ENCODE measurements around the gene PRICKLE2.

The PRICKLE2 gene

DNA sequence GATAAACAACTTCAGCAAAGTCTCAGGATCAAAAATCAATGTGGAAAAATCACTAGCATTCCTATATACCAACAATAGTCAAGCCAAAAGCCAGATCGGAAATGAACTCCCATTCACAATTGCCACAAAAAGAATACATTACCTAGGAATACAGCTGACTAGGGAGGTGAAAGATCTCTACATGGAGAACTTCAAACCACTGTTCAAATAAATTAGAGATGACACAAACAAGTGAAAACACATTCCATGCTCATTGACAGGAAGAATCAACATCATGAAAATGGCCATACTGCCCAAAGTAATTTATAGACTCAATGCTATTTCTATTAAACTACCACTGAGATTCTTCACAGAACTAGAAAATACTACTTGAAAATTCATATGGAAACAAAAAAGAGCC is 107.8 kb downstream of the PRICKLE2 start:
- TF ChIP-seq, protein P1, sequence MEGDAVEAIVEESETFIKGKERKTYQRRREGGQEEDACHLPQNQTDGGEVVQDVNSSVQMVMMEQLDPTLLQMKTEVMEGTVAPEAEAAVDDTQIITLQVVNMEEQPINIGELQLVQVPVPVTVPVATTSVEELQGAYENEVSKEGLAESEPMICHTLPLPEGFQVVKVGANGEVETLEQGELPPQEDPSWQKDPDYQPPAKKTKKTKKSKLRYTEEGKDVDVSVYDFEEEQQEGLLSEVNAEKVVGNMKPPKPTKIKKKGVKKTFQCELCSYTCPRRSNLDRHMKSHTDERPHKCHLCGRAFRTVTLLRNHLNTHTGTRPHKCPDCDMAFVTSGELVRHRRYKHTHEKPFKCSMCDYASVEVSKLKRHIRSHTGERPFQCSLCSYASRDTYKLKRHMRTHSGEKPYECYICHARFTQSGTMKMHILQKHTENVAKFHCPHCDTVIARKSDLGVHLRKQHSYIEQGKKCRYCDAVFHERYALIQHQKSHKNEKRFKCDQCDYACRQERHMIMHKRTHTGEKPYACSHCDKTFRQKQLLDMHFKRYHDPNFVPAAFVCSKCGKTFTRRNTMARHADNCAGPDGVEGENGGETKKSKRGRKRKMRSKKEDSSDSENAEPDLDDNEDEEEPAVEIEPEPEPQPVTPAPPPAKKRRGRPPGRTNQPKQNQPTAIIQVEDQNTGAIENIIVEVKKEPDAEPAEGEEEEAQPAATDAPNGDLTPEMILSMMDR (IDR thresholded peaks at IDR 0.05; ENCODE audit: low read depth, low read length, missing control alignments), result no peak
- H3K36me3 ChIP-seq (replicated peaks), result no peaks in the 10 kb centered on the region
- H3K4me3 ChIP-seq (ENCODE audit: low read depth, low read length), result no peak overlapping the region
- no peak overlapping the region for H3K27ac ChIP-seq
- DNase-seq, result no peak
- in situ Hi-C loops (cut with HindIII; ENCODE audit: low pct_ligation_motif_present, low sequenced_read_pairs), result no loop called here
- no peaks in the 10 kb centered on the region for H3K27me3 ChIP-seq (replicated peaks)

DNA sequence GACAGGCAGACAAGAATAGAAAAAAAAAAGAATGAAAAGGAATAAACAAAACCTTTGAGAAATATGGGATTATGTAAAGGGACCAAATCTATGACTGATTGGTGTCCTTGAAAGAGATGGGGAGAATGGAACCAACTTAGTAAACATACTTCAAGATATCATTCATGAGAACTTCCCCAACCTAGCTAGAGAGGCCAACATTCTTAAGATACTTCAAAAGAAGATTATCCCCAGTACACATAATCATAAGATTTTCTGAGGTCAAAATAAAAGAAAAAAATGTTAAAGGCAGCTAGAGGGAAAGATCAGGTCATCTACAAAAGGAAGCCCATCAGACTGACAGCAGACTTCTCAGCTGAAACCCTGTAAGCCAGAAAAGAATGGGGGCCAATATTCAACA is 110.6 kb downstream of the PRICKLE2 start:
- Histone ChIP-seq H3K27me3 (replicated peaks) (no peaks in the 10 kb centered on the region), H3K36me3 (replicated peaks) (no peaks in the 10 kb centered on the region), H3K27ac (no peak overlapping the region), H3K4me3 (ENCODE audit: low read depth, low read length) (no peak overlapping the region)
- in situ Hi-C loops (cut with HindIII; ENCODE audit: low pct_ligation_motif_present, low sequenced_read_pairs), result no loop called here
- DNase-seq, result no peak
- TF ChIP-seq, protein P1 (IDR thresholded peaks at IDR 0.05; ENCODE audit: low read depth, low read length, missing control alignments), result no peak

DNA sequence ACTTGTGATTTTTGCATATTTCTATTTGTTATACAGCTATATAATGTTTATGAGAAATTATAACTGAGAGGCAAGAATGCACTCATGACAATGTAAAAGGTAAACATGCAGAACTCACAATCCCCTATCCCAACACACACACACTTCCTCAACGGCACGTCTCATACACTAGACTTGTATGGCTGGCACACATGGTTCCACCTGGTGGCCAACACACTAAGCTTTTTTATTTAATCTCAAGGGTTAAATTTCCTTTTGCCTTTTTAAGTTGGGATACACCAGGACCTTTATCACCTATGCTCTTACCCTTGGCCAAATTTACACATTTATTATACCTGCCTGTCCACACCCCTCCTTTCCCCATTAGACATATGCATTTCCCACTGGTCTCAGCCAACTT is 113.4 kb downstream of the PRICKLE2 start:
- Histone ChIP-seq H3K4me3 (ENCODE audit: low read depth, low read length) (no peak overlapping the region), H3K27ac (no peak overlapping the region), H3K27me3 (replicated peaks) (no peaks in the 10 kb centered on the region), H3K36me3 (replicated peaks) (no peaks in the 10 kb centered on the region)
- in situ Hi-C loops (cut with HindIII; ENCODE audit: low pct_ligation_motif_present, low sequenced_read_pairs), result no loop called here
- DNase-seq, result no peak
- TF ChIP-seq, protein P1 (IDR thresholded peaks at IDR 0.05; ENCODE audit: low read depth, low read length, missing control alignments), result peak; percentile 41

DNA sequence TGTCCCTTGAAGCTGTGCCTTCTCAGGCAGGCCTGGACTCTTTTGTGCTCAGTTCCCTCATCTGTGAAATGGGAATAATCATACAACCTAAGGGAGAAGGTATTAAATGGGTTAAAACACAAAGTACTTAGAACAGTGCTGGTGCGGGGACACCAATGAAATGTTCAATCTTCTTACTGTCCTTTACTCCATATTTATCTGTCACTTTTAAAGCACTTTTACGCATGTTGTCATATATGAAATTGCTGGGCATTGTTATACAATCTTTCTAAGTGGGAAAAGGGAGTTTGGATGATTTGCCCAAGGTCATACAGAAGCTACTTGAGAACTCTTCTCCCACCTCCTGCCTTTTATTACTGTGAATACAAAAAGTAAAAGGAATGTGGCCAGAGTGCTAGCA is 114.2 kb downstream of the PRICKLE2 start:
- DNase-seq, result no peak
- Histone ChIP-seq H3K27me3 (replicated peaks) (no peaks in the 10 kb centered on the region), H3K4me3 (ENCODE audit: low read depth, low read length) (no peak overlapping the region), H3K36me3 (replicated peaks) (no peaks in the 10 kb centered on the region), H3K27ac (no peak overlapping the region)
- TF ChIP-seq, protein P1 (IDR thresholded peaks at IDR 0.05; ENCODE audit: low read depth, low read length, missing control alignments), result no peak
- in situ Hi-C loops (cut with HindIII; ENCODE audit: low pct_ligation_motif_present, low sequenced_read_pairs), result no loop called here

DNA sequence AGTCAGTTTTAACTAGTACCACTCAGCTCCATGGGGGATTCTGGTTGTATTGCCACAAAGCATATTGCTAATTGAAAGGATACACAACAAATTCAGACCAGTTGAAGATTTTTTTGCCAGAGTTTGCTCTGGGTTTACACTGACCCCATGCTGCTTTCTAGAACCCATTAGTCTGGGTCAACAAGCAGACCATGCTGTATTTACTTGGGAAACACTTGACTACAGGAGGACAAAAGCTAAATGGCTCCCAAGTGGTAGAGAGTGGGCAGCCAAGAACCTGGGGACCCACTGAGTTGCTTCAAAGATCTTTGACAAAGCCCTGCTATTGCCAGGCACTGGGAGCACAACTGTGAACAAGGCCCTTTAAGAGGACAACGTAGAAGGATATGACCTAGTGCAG is 115.2 kb downstream of the PRICKLE2 start:
- H3K27ac ChIP-seq, result no peak overlapping the region
- no peak for DNase-seq
- H3K36me3 ChIP-seq (replicated peaks), result no peaks in the 10 kb centered on the region
- no peak overlapping the region for H3K4me3 ChIP-seq (ENCODE audit: low read depth, low read length)
- TF ChIP-seq, protein P1 (IDR thresholded peaks at IDR 0.05; ENCODE audit: low read depth, low read length, missing control alignments), result no peak
- in situ Hi-C loops (cut with HindIII; ENCODE audit: low pct_ligation_motif_present, low sequenced_read_pairs), result no loop called here
- H3K27me3 ChIP-seq (replicated peaks), result no peaks in the 10 kb centered on the region

DNA sequence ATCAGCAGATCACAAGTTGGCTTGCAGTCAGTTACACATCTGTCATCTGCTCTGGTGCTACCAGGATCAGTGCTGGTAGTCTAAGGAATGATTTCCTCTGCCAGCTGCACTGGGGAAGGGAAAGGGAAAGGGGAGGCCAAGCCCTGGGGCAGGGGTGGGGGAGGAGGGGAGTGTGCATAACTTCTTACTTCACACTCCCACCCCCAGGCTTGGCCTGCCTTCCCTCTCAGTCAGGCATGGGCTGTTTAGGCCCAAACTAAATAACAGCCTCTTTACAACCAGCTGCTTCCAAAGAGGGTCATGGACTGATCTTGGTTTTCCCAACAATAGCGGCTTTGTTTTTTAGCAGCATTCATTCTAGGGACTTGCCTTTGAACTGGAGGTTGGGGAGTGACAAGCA is 115.8 kb downstream of the PRICKLE2 start:
- Histone ChIP-seq H3K27ac (no peak overlapping the region), H3K4me3 (ENCODE audit: low read depth, low read length) (no peak overlapping the region)
- in situ Hi-C loops (cut with HindIII; ENCODE audit: low pct_ligation_motif_present, low sequenced_read_pairs), result no loop called here

More for the DNA sequence above, 115.8 kb downstream of the PRICKLE2 start:
- DNase-seq, result no peak
- TF ChIP-seq, protein P1 (IDR thresholded peaks at IDR 0.05; ENCODE audit: low read depth, low read length, missing control alignments), result no peak
- Histone ChIP-seq H3K27me3 (replicated peaks) (no peaks in the 10 kb centered on the region), H3K36me3 (replicated peaks) (no peaks in the 10 kb centered on the region)
